CD14-positive monocyte (primary cell): ENCODE data around the gene FBN1. TPM values are rescaled to one million over a fixed set of nuclear protein-coding genes. Genes with fewer than 3 reads are reported as not detected.

ENCODE experiments used
- DNase-seq, 3 donors: peaks; one replicate each; pipeline ENCODE4 v3.0.0-alpha.2; 2011 to 2022
- H2AFZ ChIP-seq: 2 replicates; pipeline ENCODE4 v1.6.0; 2012; ENCODE audit warnings: mild to moderate bottlenecking, low read depth, low read length, inconsistent platforms; ENCODE audit not compliant: insufficient read depth, poor library complexity, severe bottlenecking
- H3K27ac ChIP-seq, 2 donors: 1 replicate in 1 of 2; 2 replicates in 1 of 2; pipeline ENCODE4 v1.5.1; 2012 to 2013; ENCODE audit warnings: low read length in 2 of 2, control low read depth in 1 of 2, inconsistent platforms in 1 of 2, low read depth in 1 of 2, mild to moderate bottlenecking in 1 of 2
- H3K27me3 ChIP-seq, 2 donors: one replicate each; pipeline versions ENCODE4 v1.6.0 to v1.6.1; 2011 to 2013; ENCODE audit warnings: low read length in 2 of 2; ENCODE audit not compliant: control insufficient read depth in 2 of 2, insufficient read depth in 2 of 2
- H3K36me3 ChIP-seq, 2 donors: replicated peaks in 1 of 2; 1 replicate in 1 of 2; 2 replicates in 1 of 2; pipeline versions ENCODE4 v1.5.1 to v1.6.1; 2012 to 2013; ENCODE audit warnings: low read length in 2 of 2, control low read depth in 1 of 2, inconsistent platforms in 1 of 2, mild to moderate bottlenecking in 1 of 2; ENCODE audit not compliant: insufficient read depth in 2 of 2, control insufficient read depth in 1 of 2
- H3K4me1 ChIP-seq, 2 donors: 1 replicate in 1 of 2; 2 replicates in 1 of 2; pipeline versions ENCODE4 v1.5.1 to v1.6.1; 2012 to 2013; ENCODE audit warnings: low read length in 2 of 2, control low read depth in 1 of 2, inconsistent platforms in 1 of 2, mild to moderate bottlenecking in 1 of 2, moderate library complexity in 1 of 2; ENCODE audit not compliant: insufficient read depth in 2 of 2, control insufficient read depth in 1 of 2
- H3K4me2 ChIP-seq: replicated peaks from 2 replicates; pipeline ENCODE3; 2012; ENCODE audit warnings: low read length, moderate library complexity, mild to moderate bottlenecking; ENCODE audit not compliant: poor library complexity, severe bottlenecking; ENCODE audit errors: extremely low read depth
- H3K4me3 ChIP-seq, 3 experiments: fragments of 200-600 bp in 1 of 3; sonication (generic) in 1 of 3; replicated peaks in 1 of 3; 1 replicate in 2 of 3; 2 replicates in 1 of 3; pipeline ENCODE4 v1.5.1; 2011 to 2013; ENCODE audit warnings: low read length in 3 of 3, mild to moderate bottlenecking in 3 of 3, control low read depth in 2 of 3, low read depth in 2 of 3, inconsistent platforms in 1 of 3, moderate library complexity in 1 of 3
- H3K79me2 ChIP-seq: 2 replicates; pipeline ENCODE4 v1.6.0; 2012; ENCODE audit warnings: mild to moderate bottlenecking, control low read depth, inconsistent platforms, low read length, moderate library complexity; ENCODE audit not compliant: insufficient read depth
- H3K9ac ChIP-seq: 2 replicates; pipeline ENCODE4 v1.6.0; 2017; ENCODE audit warnings: low read length, mild to moderate bottlenecking; ENCODE audit not compliant: insufficient read depth, poor library complexity, severe bottlenecking
- H3K9me3 ChIP-seq, 2 donors: replicated peaks in 1 of 2; 1 replicate in 1 of 2; 2 replicates in 1 of 2; pipeline versions ENCODE4 v1.5.1 to v1.6.1; 2012 to 2013; ENCODE audit warnings: low read length in 2 of 2, control low read depth in 1 of 2; ENCODE audit not compliant: control insufficient read depth in 1 of 2, insufficient read depth in 1 of 2
- H4K20me1 ChIP-seq: 2 replicates; pipeline ENCODE4 v1.6.0; 2012; ENCODE audit warnings: mild to moderate bottlenecking, low read length, control low read depth, moderate library complexity; ENCODE audit not compliant: insufficient read depth
- H3K27ac Mint-ChIP-seq, 7 donors: one replicate each; pipeline ENCODE4 v1.8.0; 2020; ENCODE audit warnings: mild to moderate bottlenecking in 7 of 7, mixed read lengths in 7 of 7, moderate library complexity in 6 of 7, inconsistent platforms in 2 of 7
- H3K27me3 Mint-ChIP-seq, 3 donors: one replicate each; pipeline ENCODE4 v1.8.0; 2021 to 2022; ENCODE audit warnings: low read depth in 3 of 3, mild to moderate bottlenecking in 3 of 3, mixed read lengths in 3 of 3, moderate library complexity in 3 of 3, inconsistent platforms in 1 of 3
- H3K36me3 Mint-ChIP-seq, 2 donors: one replicate each; pipeline ENCODE4 v1.8.0; 2020; ENCODE audit warnings: mixed read lengths in 2 of 2, inconsistent platforms in 1 of 2, mild to moderate bottlenecking in 1 of 2
- H3K4me1 Mint-ChIP-seq: one replicate; pipeline ENCODE4 v1.8.0; 2020; ENCODE audit warnings: mild to moderate bottlenecking, mixed read lengths
- H3K4me3 Mint-ChIP-seq, 2 donors: one replicate each; pipeline ENCODE4 v1.8.0; 2020; ENCODE audit warnings: mild to moderate bottlenecking in 2 of 2, mixed read lengths in 2 of 2, moderate library complexity in 1 of 2
- H3K9me3 Mint-ChIP-seq, 7 donors: one replicate each; pipeline ENCODE4 v1.8.0; 2020 to 2022; ENCODE audit warnings: mixed read lengths in 7 of 7, mild to moderate bottlenecking in 6 of 7, moderate library complexity in 6 of 7, inconsistent platforms in 2 of 7
- CTCF ChIP-seq: fragments of 200-600 bp; IDR thresholded peaks from one replicate; pipeline ENCODE4 v1.8.0; 2022; ENCODE audit warnings: antibody characterized with exemption, mild to moderate bottlenecking
- WGBS: methylation state at CpG from one replicate; pipeline ENCODE4 v1.1.5; 2013; ENCODE audit warnings: missing lambda C conversion rate; ENCODE audit not compliant: insufficient coverage; 5-methylcytosine and 5-hydroxymethylcytosine counted together
- intact Hi-C, 2 donors: fragments of 100-400 bp; cut with micrococcal nuclease; formaldehyde crosslinking; loops; one replicate each; pipeline versions ENCODE4 v1.15.0 to v1.15.1; 2023
- polyA plus RNA-seq, 3 donors: library from polyadenylated mRNA; depleted of rRNA in 1 of 3; unstranded in 2 of 3; stranded (reverse) in 1 of 3; fragments of 300-500 nt in 2 of 3; fragments of >200 nt in 1 of 3; fragmentation: Illumina TruSeq in 2 of 3; gene quantifications; 1 replicate in 2 of 3; 2 replicates in 1 of 3; pipeline ENCODE4 v1.2.3, GENCODE V29; 2012 to 2021

The FBN1 gene
- polyA plus RNA-seq, 3 donors, result 0.29 TPM; not detected in 2

- Histone ChIP-seq H3K36me3 (no peaks in the 10 kb centered on the region), H3K4me3 (no peak overlapping the region), H3K9ac (no peak overlapping the region), H3K4me2 (no peak overlapping the region), H3K27me3 (no peaks in the 10 kb centered on the region), H3K27ac (no peak overlapping the region), H2AFZ (no peak overlapping the region), H3K79me2 (no peaks in the 10 kb centered on the region), H3K4me1 (no peaks in the 10 kb centered on the region), H3K9me3 (no peaks in the 10 kb centered on the region), H4K20me1 (no peaks in the 10 kb centered on the region)
- intact Hi-C loops, result no loop called here
- 100% methylated on average over 2 of the region's 6 CpGs for WGBS
- Mint-ChIP-seq H3K27me3 (peaks cover 0 to 2% (median 1%) of the 10 kb centered on the region in 3 donors), H3K27ac (no peak overlapping the region), H3K4me3 (no peak overlapping the region), H3K36me3 (no peaks in the 10 kb centered on the region), H3K9me3 (peaks cover 0 to 3% (median 2%) of the 10 kb centered on the region in 7 donors), H3K4me1 (no peaks in the 10 kb centered on the region)
- no peak for TF ChIP-seq CTCF
- no peak for DNase-seq
Measured at GRCh38 chr15:48413304-48413703, 232.2 kb downstream of the FBN1 start.

GRCh38 chr15:48411971-48412591 lies 233.4 kb downstream of the FBN1 start:
- no peaks in the 10 kb centered on the region for H3K9me3 ChIP-seq
- intact Hi-C loops, result no loop called here
- no peak overlapping the region for H3K9ac ChIP-seq
- no peaks in the 10 kb centered on the region for H3K79me2 ChIP-seq
- no peaks in the 10 kb centered on the region for H3K4me1 Mint-ChIP-seq
- H3K27ac ChIP-seq, result no peak overlapping the region
- H3K27me3 ChIP-seq, result no peaks in the 10 kb centered on the region
- H3K4me2 ChIP-seq, result no peak overlapping the region
- no peak overlapping the region for H3K27ac Mint-ChIP-seq
- H3K36me3 ChIP-seq, result no peaks in the 10 kb centered on the region
- WGBS, result 100% methylated on average over 2 of the region's 6 CpGs
- H4K20me1 ChIP-seq, result no peaks in the 10 kb centered on the region
- no peak overlapping the region for H2AFZ ChIP-seq
- H3K36me3 Mint-ChIP-seq, result no peaks in the 10 kb centered on the region
- TF ChIP-seq CTCF, result no peak
- no peaks in the 10 kb centered on the region for H3K4me1 ChIP-seq
- no peak overlapping the region for H3K4me3 Mint-ChIP-seq
- H3K27me3 Mint-ChIP-seq, result peaks cover 0 to 2% (median 0%) of the 10 kb centered on the region in 3 donors
- H3K4me3 ChIP-seq, result no peak overlapping the region
- H3K9me3 Mint-ChIP-seq, result peaks cover 0 to 3% (median 2%) of the 10 kb centered on the region in 7 donors
- no peak for DNase-seq
